Muscle of leg (tissue), 16 donors: ENCODE results near the gene RWDD2A. TPM values are rescaled to one million over a fixed set of nuclear protein-coding genes. Genes with fewer than 3 reads are reported as not detected.

Experiments
- DNase-seq: peaks from one replicate; pipeline ENCODE4 v3.0.0; 2013
- H3K27ac ChIP-seq: one replicate; pipeline ENCODE4 v1.5.1; 2013; ENCODE audit warnings: mild to moderate bottlenecking, low read length, control low read depth
- H3K27me3 ChIP-seq: one replicate; pipeline ENCODE4 v1.6.1; 2013; ENCODE audit warnings: low read length; ENCODE audit not compliant: control insufficient read depth, insufficient read depth
- H3K36me3 ChIP-seq: one replicate; pipeline ENCODE4 v1.6.1; 2013; ENCODE audit warnings: low read length; ENCODE audit not compliant: control insufficient read depth, insufficient read depth
- H3K4me1 ChIP-seq: one replicate; pipeline ENCODE4 v1.6.1; 2013; ENCODE audit warnings: low read length; ENCODE audit not compliant: control insufficient read depth, insufficient read depth
- H3K4me3 ChIP-seq: one replicate; pipeline ENCODE4 v1.5.1; 2013; ENCODE audit warnings: low read length, control low read depth
- H3K9me3 ChIP-seq: replicated peaks from 2 replicates; pipeline ENCODE4 v1.6.1; 2013; ENCODE audit warnings: low read depth, low read length; ENCODE audit not compliant: control insufficient read depth
- WGBS: methylation state at CpG from one replicate; pipeline ENCODE4 v1.1.5; 2013; ENCODE audit warnings: missing lambda C conversion rate; ENCODE audit not compliant: insufficient coverage; 5-methylcytosine and 5-hydroxymethylcytosine counted together
- long read RNA-seq, 11 donors: transcript quantifications; one replicate each; lab custom pipeline, GENCODE V29; 2026
- polyA plus RNA-seq, 8 donors: library from polyadenylated mRNA; unstranded; fragments of 120-200 nt; gene quantifications; one replicate each; pipeline versions ENCODE4 v1.2.1 to v1.2.3, GENCODE V29; 2013; ENCODE audit warnings: inconsistent platforms in 1 of 8, low replicate concordance in 1 of 8; ENCODE audit not compliant: insufficient read length in 8 of 8, insufficient read depth in 1 of 8
- total RNA-seq: library from RNA; stranded (reverse); fragments of 120-200 nt; gene quantifications from one replicate; pipeline ENCODE4 v1.2.4, GENCODE V29; 2013

RWDD2A gene
- total RNA-seq (3.2 TPM), polyA plus RNA-seq (1 to 10 TPM; 2.8 to 5.2 (median 3.6) TPM)
- long read RNA-seq, donor 1, partial matches to known transcripts: 0 of 2 reads
- long read RNA-seq, donor 1, other reads (novel, unspliced or antisense): 0 of 2 reads
- long read RNA-seq, donor 2: 0 reads
- long read RNA-seq, donor 3, partial matches to known transcripts: 0 of 3 reads
- long read RNA-seq, donor 3, other reads (novel, unspliced or antisense): 0 of 3 reads
- long read RNA-seq, donor 4, partial matches to known transcripts: 0 of 1 reads
- long read RNA-seq, donor 4, other reads (novel, unspliced or antisense): 0 of 1 reads
- long read RNA-seq, donor 5, transcript RWDD2A-201 (3 exons, 3,744 nt): major isoform, 6 of 6 reads
- long read RNA-seq, donor 5, partial matches to known transcripts: 0 of 6 reads
- long read RNA-seq, donor 5, other reads (novel, unspliced or antisense): 0 of 6 reads
- long read RNA-seq, donor 6, partial matches to known transcripts: 0 of 2 reads
- long read RNA-seq, donor 6, other reads (novel, unspliced or antisense): 0 of 2 reads
- long read RNA-seq, donor 7, partial matches to known transcripts: 0 of 1 reads
- long read RNA-seq, donor 7, other reads (novel, unspliced or antisense): 0 of 1 reads
- long read RNA-seq, donor 8, partial matches to known transcripts: 0 of 3 reads
- long read RNA-seq, donor 8, other reads (novel, unspliced or antisense): 0 of 3 reads
- long read RNA-seq, donor 9, partial matches to known transcripts: 0 of 1 reads
- long read RNA-seq, donor 9, other reads (novel, unspliced or antisense): 0 of 1 reads
- long read RNA-seq, donor 10, partial matches to known transcripts: 0 of 4 reads
- long read RNA-seq, donor 10, other reads (novel, unspliced or antisense): 0 of 4 reads
- long read RNA-seq, donor 11, partial matches to known transcripts: 0 of 1 reads
- long read RNA-seq, donor 11, other reads (novel, unspliced or antisense): 0 of 1 reads

DNA sequence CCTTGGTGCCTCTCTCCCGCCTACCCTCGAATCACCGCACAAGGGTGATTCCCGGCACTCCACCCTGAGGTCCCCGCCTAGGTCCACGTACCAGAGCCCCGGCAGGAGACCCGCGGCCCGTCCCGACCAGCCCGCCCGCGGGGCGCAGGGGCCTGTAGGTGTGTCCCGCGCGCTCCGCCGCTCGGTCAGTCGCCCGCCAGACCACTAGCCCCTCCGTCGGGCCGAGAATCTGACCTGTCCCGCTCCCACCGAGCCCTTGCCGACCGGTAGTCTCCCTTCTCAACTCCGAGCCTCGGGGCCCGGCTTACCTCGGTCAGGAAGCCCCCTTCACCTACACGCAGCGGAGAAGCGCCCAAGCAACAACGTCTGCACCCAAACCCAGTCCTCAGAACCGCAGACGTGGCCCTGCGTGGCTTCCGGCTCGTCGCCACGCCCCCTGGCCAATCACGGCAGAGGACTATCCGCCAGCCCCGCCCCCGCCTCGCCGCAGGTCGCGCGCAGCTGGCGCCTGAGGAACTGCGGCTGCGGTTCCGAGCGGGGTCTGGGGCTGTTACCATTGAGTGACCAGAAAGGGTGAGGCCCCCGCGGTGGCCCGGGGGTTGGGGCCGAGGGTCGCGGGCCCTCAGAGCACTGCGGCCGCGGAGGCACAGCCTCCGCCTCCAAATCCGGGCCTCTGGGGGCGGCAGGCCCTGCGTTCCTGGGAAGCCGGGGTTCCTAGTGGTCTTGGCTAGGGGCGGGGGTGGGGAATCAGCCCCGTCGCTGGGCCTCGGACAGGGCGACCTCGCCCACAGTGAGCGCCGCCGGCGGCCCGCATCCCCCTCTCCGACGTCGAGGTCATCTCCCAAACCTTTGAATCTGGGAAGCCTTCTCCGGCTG, at the start of gene RWDD2A, which contains the start of gene PGM3:
TSS of gene RWDD2A (plus strand) at position 487 of the 876 bp plus-strand sequence. CDS start 1,095 bp downstream, outside the sequence.
TSS of gene PGM3 (minus strand) at position 395 of the 876 bp plus-strand sequence. CDS start 2,253 bp downstream, outside the sequence.
- peak within 1 kb of the TSS; percentile 87 for H3K4me3 ChIP-seq
- H3K27me3 ChIP-seq: no peaks in the 10 kb centered on the region
- DNase-seq: peak; percentile 96
- no peaks in the 10 kb centered on the region for H3K9me3 ChIP-seq
- under 1% methylated on average over 81 of the region's 88 CpGs for WGBS
- peak within 1 kb of the TSS; percentile 91 for H3K27ac ChIP-seq
- peaks cover 39% of the 10 kb centered on the region for H3K36me3 ChIP-seq
- peaks cover 7% of the 10 kb centered on the region for H3K4me1 ChIP-seq

DNA sequence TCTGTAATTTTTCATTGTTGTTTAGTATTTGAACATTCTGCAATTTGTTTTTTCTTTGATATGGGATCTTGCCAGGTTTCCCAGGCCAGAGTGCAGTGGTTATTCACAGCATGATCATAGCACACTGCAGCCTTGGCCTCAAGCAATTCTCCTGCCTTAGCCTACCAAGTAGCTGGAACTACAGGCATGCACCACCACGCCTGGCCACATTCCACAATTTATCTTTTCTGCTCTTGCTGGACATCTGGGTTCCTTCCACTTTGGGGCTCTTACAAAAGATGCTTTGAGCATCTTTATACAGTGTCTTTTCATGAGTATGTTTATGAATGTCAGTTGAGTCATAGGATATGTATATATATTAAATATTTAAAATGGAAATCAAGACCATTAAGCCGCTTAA, 42.0 kb upstream of the RWDD2A start:
- H3K36me3 ChIP-seq: peaks cover 28% of the 10 kb centered on the region
- no peaks in the 10 kb centered on the region for H3K27me3 ChIP-seq
- no peak overlapping the region for H3K27ac ChIP-seq
- no peaks in the 10 kb centered on the region for H3K4me1 ChIP-seq
- no peaks in the 10 kb centered on the region for H3K9me3 ChIP-seq
- no peak overlapping the region for H3K4me3 ChIP-seq
- no peak for DNase-seq
- WGBS: no CpG with 5 or more reads among the region's 2 CpGs

DNA sequence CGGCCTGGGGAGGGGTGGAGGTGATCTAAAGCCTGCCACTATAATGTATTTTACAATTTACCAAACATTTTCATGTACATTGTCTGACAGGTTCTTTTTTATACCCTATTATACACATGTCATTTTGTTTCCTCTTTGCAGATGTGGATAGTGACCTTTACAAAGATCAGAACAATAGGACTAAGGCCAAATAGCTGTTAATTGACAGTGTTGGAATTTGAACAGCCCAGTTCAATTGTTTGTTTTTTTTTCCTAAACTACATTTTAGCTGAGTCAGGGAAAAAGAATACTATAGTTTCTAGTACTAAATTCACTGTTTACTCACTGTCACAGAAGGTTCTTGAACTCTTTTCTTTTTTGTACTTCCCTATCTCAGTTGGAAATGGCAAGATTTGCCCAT, 40.2 kb upstream of the RWDD2A start:
- H3K36me3 ChIP-seq: peaks cover 32% of the 10 kb centered on the region

DNA sequence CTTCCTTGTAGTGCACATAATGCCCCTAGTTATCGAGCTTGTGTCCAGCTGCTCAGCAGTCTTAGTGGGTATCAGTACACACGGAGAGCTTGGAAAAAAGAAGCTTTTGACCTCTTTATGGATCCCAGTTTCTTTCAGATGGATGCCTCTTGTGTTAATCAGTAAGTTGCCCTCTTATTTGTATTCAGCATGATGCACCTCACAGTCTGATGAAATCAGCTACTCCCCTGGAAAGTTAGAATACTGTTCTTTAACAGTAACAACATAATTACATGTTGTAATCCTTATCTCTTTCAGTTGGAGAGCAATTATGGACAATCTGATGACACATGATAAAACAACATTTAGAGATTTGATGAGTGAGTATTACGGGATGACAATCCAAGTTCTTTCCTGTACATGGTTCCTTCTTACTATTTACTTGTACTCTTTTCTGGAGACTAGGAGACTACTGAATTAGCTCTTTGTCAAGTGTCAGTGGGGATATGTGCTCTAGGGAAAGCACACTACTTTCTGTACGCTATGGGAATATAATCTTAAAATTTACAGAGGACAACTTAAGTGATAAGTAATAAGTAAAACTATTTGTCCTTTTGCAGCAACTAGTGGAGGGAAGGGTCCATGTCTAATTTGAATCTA, 39.2 kb upstream of the RWDD2A start:
- Histone ChIP-seq H3K27ac (no peak overlapping the region), H3K36me3 (peaks cover 30% of the 10 kb centered on the region), H3K9me3 (no peaks in the 10 kb centered on the region), H3K4me3 (no peak overlapping the region), H3K27me3 (no peaks in the 10 kb centered on the region), H3K4me1 (no peaks in the 10 kb centered on the region)
- no CpG with 5 or more reads among the region's 4 CpGs for WGBS
- no peak for DNase-seq

More for the DNA sequence above, 40.2 kb upstream of the RWDD2A start:
- Histone ChIP-seq H3K27ac (no peak overlapping the region), H3K27me3 (no peaks in the 10 kb centered on the region), H3K4me3 (no peak overlapping the region), H3K9me3 (no peaks in the 10 kb centered on the region), H3K4me1 (no peaks in the 10 kb centered on the region)
- WGBS: no CpG with 5 or more reads among the region's 1 CpG
- DNase-seq: no peak

DNA sequence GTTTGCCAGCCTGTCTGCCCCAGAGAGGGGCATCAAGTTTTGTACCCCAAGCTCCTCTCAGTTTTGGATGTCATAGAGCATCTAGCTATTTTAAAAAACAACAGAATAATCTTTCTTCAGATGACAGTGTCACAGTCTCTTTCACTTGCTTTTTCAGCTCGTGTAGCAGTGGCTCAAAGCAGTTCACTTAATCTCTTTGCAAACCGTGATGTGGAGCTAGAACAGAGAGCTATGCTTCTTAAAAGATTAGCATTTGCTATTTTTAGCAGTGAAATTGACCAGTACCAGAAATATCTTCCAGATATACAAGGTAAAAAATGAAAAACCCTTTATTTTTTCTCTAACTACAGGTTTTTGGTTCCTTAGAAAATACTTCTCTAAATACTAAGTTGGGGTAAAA, 37.4 kb upstream of the RWDD2A start:
- Histone ChIP-seq H3K9me3 (no peaks in the 10 kb centered on the region), H3K4me1 (no peaks in the 10 kb centered on the region), H3K27me3 (no peaks in the 10 kb centered on the region), H3K27ac (no peak overlapping the region), H3K4me3 (no peak overlapping the region), H3K36me3 (peaks cover 41% of the 10 kb centered on the region)
- WGBS: no CpG with 5 or more reads among the region's 2 CpGs
- DNase-seq: no peak

DNA sequence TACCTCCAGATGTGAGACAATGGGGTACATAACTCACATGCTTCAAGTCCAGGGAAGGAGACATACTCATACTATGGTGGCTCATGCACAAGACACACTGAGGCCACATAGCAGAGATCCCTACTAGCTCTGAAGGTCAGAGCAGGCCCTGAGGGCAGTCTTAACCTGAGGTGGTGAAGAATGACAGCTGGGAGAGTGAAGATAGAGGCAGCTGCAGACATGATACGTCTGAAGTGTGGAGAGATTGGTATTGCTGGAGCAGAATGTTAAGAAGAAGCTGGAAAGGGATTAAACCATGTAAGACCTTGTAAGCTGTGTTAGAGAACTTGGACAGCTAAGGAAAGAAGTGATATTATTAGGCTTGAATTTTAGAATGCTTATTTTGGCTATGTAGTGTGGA, 33.0 kb upstream of the RWDD2A start:
- DNase-seq: peak; percentile 10
- no peak overlapping the region for H3K4me3 ChIP-seq
- WGBS: 73% methylated on average over 1 of the region's 1 CpG
- no peaks in the 10 kb centered on the region for H3K27me3 ChIP-seq
- H3K27ac ChIP-seq: no peak overlapping the region
- H3K4me1 ChIP-seq: no peaks in the 10 kb centered on the region
- H3K36me3 ChIP-seq: peaks cover 28% of the 10 kb centered on the region
- no peaks in the 10 kb centered on the region for H3K9me3 ChIP-seq

DNA sequence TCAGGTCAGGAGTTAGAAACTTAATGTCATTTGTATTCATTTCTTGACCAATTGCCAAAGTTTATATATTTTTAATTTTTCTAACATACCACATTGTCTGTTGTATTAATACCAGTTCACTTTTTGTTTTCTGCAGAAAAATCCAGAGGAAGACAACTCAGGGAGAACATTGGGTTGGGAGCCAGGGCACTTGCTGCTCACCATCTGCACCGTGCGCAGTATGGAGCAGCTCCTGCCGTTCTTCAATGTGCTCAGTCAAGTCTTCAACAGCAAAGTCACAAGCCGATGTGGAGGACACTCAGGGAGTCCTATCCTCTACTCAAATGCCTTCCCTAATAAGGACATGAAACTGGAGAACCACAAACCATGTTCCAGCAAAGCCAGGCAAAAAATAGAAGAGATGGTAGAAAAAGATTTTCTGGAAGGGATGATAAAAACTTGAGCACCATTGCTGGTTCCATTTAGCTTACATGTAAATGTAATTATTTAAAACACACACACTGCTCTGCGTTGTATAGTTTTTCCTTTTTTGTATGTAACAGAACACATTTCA, 25.4 kb upstream of the RWDD2A start:
- Histone ChIP-seq H3K9me3 (no peaks in the 10 kb centered on the region), H3K4me3 (no peak overlapping the region), H3K36me3 (peaks cover 46% of the 10 kb centered on the region), H3K4me1 (no peaks in the 10 kb centered on the region), H3K27ac (no peak overlapping the region), H3K27me3 (no peaks in the 10 kb centered on the region)
- no peak for DNase-seq
- WGBS: 80% methylated on average over 1 of the region's 5 CpGs

DNA sequence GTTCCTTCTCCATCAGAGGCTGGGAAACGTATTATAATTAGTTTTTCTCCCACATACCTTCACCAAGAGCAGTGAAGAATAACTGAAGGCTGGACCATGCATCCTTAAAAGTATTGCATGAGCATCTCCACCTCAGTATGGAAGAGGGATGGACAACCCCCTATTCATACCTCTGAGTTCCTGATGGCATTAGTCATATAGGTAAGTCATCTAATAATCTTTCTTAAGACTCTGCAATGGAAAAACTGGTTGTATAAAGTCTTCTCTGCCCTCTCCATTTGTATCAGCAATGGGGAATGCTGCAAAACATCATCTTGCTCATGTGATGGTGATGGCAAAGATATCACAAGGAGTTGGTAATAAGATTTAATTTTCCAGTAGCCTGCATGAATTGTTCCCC, 24.6 kb upstream of the RWDD2A start:
- H3K9me3 ChIP-seq: no peaks in the 10 kb centered on the region
- no peaks in the 10 kb centered on the region for H3K27me3 ChIP-seq
- no peaks in the 10 kb centered on the region for H3K4me1 ChIP-seq
- no peak overlapping the region for H3K27ac ChIP-seq
- no peak overlapping the region for H3K4me3 ChIP-seq
- H3K36me3 ChIP-seq: peaks cover 48% of the 10 kb centered on the region
- no CpG with 5 or more reads among the region's 1 CpG for WGBS
- DNase-seq: peak; percentile 8

DNA sequence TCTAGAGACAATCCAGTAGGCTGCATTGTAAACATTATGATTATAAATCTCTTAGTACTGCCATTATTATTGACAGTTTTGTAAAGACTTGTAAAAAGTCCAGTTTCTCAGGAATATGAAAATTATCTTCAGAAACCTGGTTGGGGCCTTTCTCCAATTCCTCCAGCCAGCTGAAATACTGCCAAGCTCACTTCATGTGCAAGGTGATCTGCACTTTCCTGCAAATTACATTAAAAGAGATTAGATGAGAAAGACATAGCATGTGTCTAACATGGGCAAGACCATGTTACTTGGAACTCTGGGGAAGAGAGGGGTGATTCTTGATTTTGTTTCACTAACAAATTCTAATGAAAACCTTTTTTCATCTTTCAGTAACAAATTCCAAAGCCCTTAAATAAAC, 24.1 kb upstream of the RWDD2A start:
- Histone ChIP-seq H3K9me3 (no peaks in the 10 kb centered on the region), H3K36me3 (peaks cover 52% of the 10 kb centered on the region), H3K4me3 (no peak overlapping the region), H3K27me3 (no peaks in the 10 kb centered on the region), H3K27ac (no peak overlapping the region), H3K4me1 (no peaks in the 10 kb centered on the region)
- DNase-seq: peak; percentile 51
